Dermis blood vessel endothelial cell (primary cell): ENCODE data around the gene RPN1. TPM values are rescaled to one million over a fixed set of nuclear protein-coding genes. Genes with fewer than 3 reads are reported as not detected.
"Not testable (repeated sequence)": the region's sequence is repeated elsewhere in the genome, so short reads cannot be mapped to it uniquely, and the experiment has no call there.

ENCODE experiments used
- DNase-seq: peaks from one replicate; pipeline ENCODE4 v3.0.0; 2010
- total RNA-seq: library from RNA; depleted of rRNA; stranded (reverse); fragments of >200 nt; gene quantifications from 2 replicates; pipeline ENCODE4 v1.2.3, GENCODE V29; 2014

The RPN1 gene
- total RNA-seq, 1 donor from 2014 or later = 572 TPM

- no peak for DNase-seq
Observed at GRCh38 chr3:128607710-128608048, 42.9 kb downstream of the RPN1 start.

GRCh38 chr3:128606094-128606493 lies 44.5 kb downstream of the RPN1 start:
- DNase-seq = no peak

GRCh38 chr3:128605091-128606046 lies 45.2 kb downstream of the RPN1 start:
- no peak for DNase-seq

- DNase-seq = no peak
Observed at GRCh38 chr3:128603811-128604775, 46.5 kb downstream of the RPN1 start.

- no peak for DNase-seq
Observed at GRCh38 chr3:128603313-128603712, 47.3 kb downstream of the RPN1 start.

- no peak for DNase-seq
Observed at GRCh38 chr3:128598884-128599664, 51.5 kb downstream of the RPN1 start.

GRCh38 chr3:128597900-128598299 lies 52.7 kb downstream of the RPN1 start:
- DNase-seq = no peak

GRCh38 chr3:128592864-128593263 lies 57.8 kb downstream of the RPN1 start:
- DNase-seq = no peak

- DNase-seq = peak; percentile 45
Observed at GRCh38 chr3:128591738-128592426, 58.7 kb downstream of the RPN1 start.

GRCh38 chr3:128590948-128591347 lies 59.7 kb downstream of the RPN1 start:
- peak; percentile 42 for DNase-seq

- DNase-seq = not testable (repeated sequence)
Observed at GRCh38 chr3:128589985-128590384, 60.6 kb downstream of the RPN1 start.

- no peak for DNase-seq
Observed at GRCh38 chr3:128588147-128588546, 62.5 kb downstream of the RPN1 start.

- DNase-seq = no peak
Observed at GRCh38 chr3:128587391-128587790, 63.2 kb downstream of the RPN1 start.

- DNase-seq = not testable (repeated sequence)
Observed at GRCh38 chr3:128586932-128587331, 63.7 kb downstream of the RPN1 start.

- not testable (repeated sequence) for DNase-seq
Observed at GRCh38 chr3:128586391-128586790, 64.2 kb downstream of the RPN1 start.

- no peak for DNase-seq
Observed at GRCh38 chr3:128585974-128586373, 64.6 kb downstream of the RPN1 start.

GRCh38 chr3:128585189-128585588 lies 65.4 kb downstream of the RPN1 start:
- DNase-seq = no peak

- peak; percentile 92 for DNase-seq
Observed at GRCh38 chr3:128584412-128585020, 66.1 kb downstream of the RPN1 start.

- DNase-seq = no peak
Observed at GRCh38 chr3:128581566-128581965, 69.1 kb downstream of the RPN1 start.

GRCh38 chr3:128579927-128580326 lies 70.7 kb downstream of the RPN1 start:
- no peak for DNase-seq

- no peak for DNase-seq
Observed at GRCh38 chr3:128578346-128578745, 72.3 kb downstream of the RPN1 start.
